HepG2 (cell line): ENCODE results near the gene SMDT1. TPM values are rescaled to one million over a fixed set of nuclear protein-coding genes. Genes with fewer than 3 reads are reported as not detected.

Source experiments
- ATAC-seq: fragments of 200-7000 bp; cut with Tn5 transposase; 3 replicates; pipeline ENCODE4 v1.9.1; 2020; ENCODE audit warnings: mild to moderate bottlenecking, moderate library complexity
- BruUV-seq: library from RNA; stranded (reverse); fragments of 400-500 nt; replicated peaks from 2 replicates; lab custom pipeline; 2021; lab: Mats Ljungman, UMichigan
- CTCF ChIA-PET: fragments of 300-600 bp; formaldehyde crosslinking; extraction: SDS; loops from one replicate; lab custom pipeline; 2021; ENCODE audit warnings: low total read pairs, inconsistent platforms, low intra/inter-chr PET ratio; lab: Yijun Ruan, JAX
- POLR2A ChIA-PET: fragments of 350-600 bp; sonication (Branson Sonifier 250); formaldehyde crosslinking; loops from one replicate; lab custom pipeline; 2020; ENCODE audit warnings: antibody characterized with exemption, inconsistent platforms; lab: Yijun Ruan, JAX
- DNase-seq: peaks from one replicate; pipeline ENCODE4 v3.0.0-alpha.2; 2015; ENCODE audit warnings: low spot score
- FAIRE-seq: peaks from 3 replicates; lab custom pipeline; 2011; peaks lifted over from hg19 to GRCh38; lab: Jason Lieb, UNC
- H2AFZ ChIP-seq: one replicate; pipeline ENCODE4 v1.6.1; 2011; ENCODE audit warnings: low read length, inconsistent platforms
- H3K27ac ChIP-seq: fragments of 300-600 bp; 3 replicates; pipeline ENCODE4 v1.8.0; 2011; ENCODE audit warnings: mixed run types, mild to moderate bottlenecking, mixed read lengths, low read length, inconsistent platforms; ENCODE audit not compliant: insufficient read depth; ENCODE audit errors: extremely low read length
- H3K27me3 ChIP-seq, 2 experiments: fragments of 200-600 bp in 1 of 2; 2 replicates in 1 of 2; 3 replicates in 1 of 2; pipeline versions ENCODE4 v1.6.0 to v1.8.0; 2011; ENCODE audit warnings: low read length in 2 of 2, mild to moderate bottlenecking in 2 of 2, moderate library complexity in 2 of 2, inconsistent platforms in 1 of 2; ENCODE audit not compliant: insufficient read depth in 2 of 2, control insufficient read depth in 1 of 2
- H3K36me3 ChIP-seq, 2 experiments: fragments of 200-600 bp in 1 of 2; replicated peaks in 1 of 2; 2 replicates in 1 of 2; 3 replicates in 1 of 2; pipeline versions ENCODE4 v1.5.1 to v1.8.0; 2011; ENCODE audit warnings: low read length in 2 of 2, inconsistent platforms in 1 of 2; ENCODE audit not compliant: insufficient read depth in 2 of 2, control insufficient read depth in 1 of 2
- H3K4me1 ChIP-seq: 2 replicates; pipeline ENCODE4 v1.5.1; 2012; ENCODE audit warnings: low read length, inconsistent platforms; ENCODE audit not compliant: insufficient read depth
- H3K4me2 ChIP-seq: 2 replicates; pipeline ENCODE4 v1.6.0; 2011; ENCODE audit warnings: low read depth, low read length, inconsistent platforms
- H3K4me3 ChIP-seq, 3 experiments: fragments of 200-600 bp in 1 of 3; sonication (generic), shearing (Covaris generic) in 1 of 3; replicated peaks in 1 of 3; 2 replicates each; pipeline ENCODE4 v1.5.1; 2011 to 2016; ENCODE audit warnings: low read length in 3 of 3, inconsistent platforms in 2 of 3, low read depth in 2 of 3, mild to moderate bottlenecking in 2 of 3, control low read depth in 1 of 3, mixed read lengths in 1 of 3; ENCODE audit not compliant: insufficient read depth in 1 of 3
- H3K79me2 ChIP-seq: one replicate; pipeline ENCODE4 v1.6.1; 2011; ENCODE audit warnings: low read length, inconsistent platforms; ENCODE audit not compliant: insufficient read depth
- H3K9ac ChIP-seq: 2 replicates; pipeline ENCODE4 v1.6.0; 2011; ENCODE audit warnings: mild to moderate bottlenecking, low read depth, low read length, inconsistent platforms; ENCODE audit not compliant: insufficient read depth
- H3K9me3 ChIP-seq: 2 replicates; pipeline ENCODE4 v1.5.1; 2012; ENCODE audit warnings: mild to moderate bottlenecking, low read length
- H4K20me1 ChIP-seq: 2 replicates; pipeline ENCODE4 v1.6.0; 2011; ENCODE audit warnings: inconsistent platforms, mild to moderate bottlenecking, low read length, moderate library complexity; ENCODE audit not compliant: insufficient read depth
- AGO1 ChIP-seq: fragments of 200-400 bp; formaldehyde crosslinking; IDR thresholded peaks from 2 replicates; pipeline ENCODE4 v1.6.1; 2017; ENCODE audit warnings: mild to moderate bottlenecking, low read depth, low read length, moderate library complexity; ENCODE audit not compliant: poor library complexity, severe bottlenecking
- FOXO1 ChIP-seq: sonication (generic); formaldehyde crosslinking; IDR thresholded peaks from 2 replicates; pipeline ENCODE4 v1.4.0; 2020; ENCODE audit warnings: missing genetic modification reagents
- HOXA9 ChIP-seq: sonication (generic); formaldehyde crosslinking; IDR thresholded peaks from 2 replicates; pipeline ENCODE4 v1.8.1; 2022; ENCODE audit warnings: missing genetic modification reagents, mild to moderate bottlenecking, moderate library complexity, borderline replicate concordance
- ISX ChIP-seq: sonication (generic); formaldehyde crosslinking; conservative IDR thresholded peaks from 2 replicates; pipeline ENCODE4 v1.5.0; 2020; ENCODE audit warnings: missing genetic modification reagents
- SMAD1 ChIP-seq: sonication (generic); formaldehyde crosslinking; IDR thresholded peaks from 2 replicates; pipeline ENCODE4 v1.4.0; 2020; ENCODE audit warnings: missing genetic modification reagents, low read depth, mild to moderate bottlenecking, borderline replicate concordance
- SP2 ChIP-seq: sonication (generic); formaldehyde crosslinking; IDR thresholded peaks from 2 replicates; pipeline ENCODE4 v1.5.1; 2020; ENCODE audit warnings: mild to moderate bottlenecking, missing genetic modification reagents
- ZBTB33 ChIP-seq: sonication (generic); formaldehyde crosslinking; IDR thresholded peaks from 2 replicates; pipeline ENCODE4 v1.4.0; 2020; ENCODE audit warnings: missing genetic modification reagents
- ZBTB38 ChIP-seq: sonication (generic); formaldehyde crosslinking; IDR thresholded peaks from 2 replicates; pipeline ENCODE4 v1.5.1; 2020; ENCODE audit warnings: mild to moderate bottlenecking, missing genetic modification reagents
- ZFY ChIP-seq: sonication (generic); formaldehyde crosslinking; IDR thresholded peaks from 2 replicates; pipeline ENCODE4 v1.4.0; 2020; ENCODE audit warnings: missing genetic modification reagents
- ZNF280D ChIP-seq: sonication (generic); formaldehyde crosslinking; IDR thresholded peaks from 2 replicates; pipeline ENCODE4 v1.5.1; 2020; ENCODE audit warnings: mild to moderate bottlenecking, missing genetic modification reagents
- ZNF687 ChIP-seq: sonication (generic); formaldehyde crosslinking; IDR thresholded peaks from 2 replicates; pipeline ENCODE4 v1.5.1; 2020; ENCODE audit warnings: mild to moderate bottlenecking, missing genetic modification reagents, moderate library complexity
- WGBS: methylation state at CpG from one replicate; pipeline ENCODE4 v1.1.6; 2017; ENCODE audit warnings: low lambda C conversion rate; 5-methylcytosine and 5-hydroxymethylcytosine counted together
- in situ Hi-C: cut with HindIII; loops from 2 replicates; pipeline ENCODE4 v1.10.0; 2017; ENCODE audit warnings: low pct_unique_long_range_greater_than_20kb; ENCODE audit not compliant: extremely low pct_ligation_motif_present
- intact Hi-C: fragments of 100-400 bp; cut with micrococcal nuclease; formaldehyde crosslinking; loops from one replicate; pipeline ENCODE4 v1.10.0; 2022; ENCODE audit not compliant: unreplicated experiment
- polyA plus RNA-seq, 8 experiments: library from polyadenylated mRNA; depleted of rRNA in 3 of 8; stranded (reverse) in 7 of 8; unstranded in 1 of 8; fragments of >200 nt; fragmentation: Illumina TruSeq in 4 of 8; extraction: Trizol in 4 of 8; gene quantifications; 2 replicates each; pipeline versions ENCODE4 v1.2.1 to v1.2.3, GENCODE V29; 2011 to 2016; ENCODE audit warnings: low read depth in 4 of 8, missing spikeins in 1 of 8, mixed read lengths in 1 of 8; ENCODE audit not compliant: insufficient read depth in 1 of 8
- total RNA-seq, 5 experiments: library from RNA; depleted of rRNA; stranded (reverse); fragments of >200 nt; fragmentation: Illumina TruSeq; extraction: Trizol; gene quantifications; 2 replicates each; pipeline ENCODE4 v1.2.3, GENCODE V29; 2016; ENCODE audit warnings: low read depth in 1 of 5

SMDT1 gene
- total and polyA plus RNA-seq, 2 of the 13 experiments (the other 11 are each of a cell fraction or from before 2014, with no cell fraction given), result 8.3 to 26.6 TPM

- TF ChIP-seq ZNF280D, result 0 out of 2 replicates have a peak, but pooled peaks have one; percentile 16
- TF ChIP-seq ZFY (CRISPR knock-in tag), result 0 out of 2 replicates have a peak, but pooled peaks have one; percentile 26
- TF ChIP-seq ISX (CRISPR knock-in tag), result no peak
- TF ChIP-seq SP2, result no peak
- TF ChIP-seq ZNF687 (CRISPR knock-in tag), result peak; percentile 27; the same call in 1 of the 2 replicates
- TF ChIP-seq, all 625 proteins: peak for 7
Measured at GRCh38 chr22:42131562-42131961, 52.1 kb downstream of the SMDT1 start (continued).

- intact Hi-C loops (no loop called here), in situ Hi-C loops (no loop called here)
- Histone ChIP-seq H4K20me1 (no peaks in the 10 kb centered on the region), H3K4me3 (no peak overlapping the region), H3K79me2 (no peaks in the 10 kb centered on the region), H3K36me3 (no peaks in the 10 kb centered on the region), H2AFZ (no peak overlapping the region), H3K4me2 (no peak overlapping the region), H3K27me3 (no peaks in the 10 kb centered on the region), H3K4me1 (peaks cover 32% of the 10 kb centered on the region), H3K9me3 (no peaks in the 10 kb centered on the region), H3K27ac (no peak overlapping the region), H3K9ac (no peak overlapping the region)
- TF ChIP-seq HOXA9 (CRISPR knock-in tag) (no peak), ZBTB38 (CRISPR knock-in tag) (peak; percentile 32; the same call in 1 of the 2 replicates), AGO1 (peak; percentile 31), SMAD1 (CRISPR knock-in tag) (no peak), FOXO1 (CRISPR knock-in tag) (no peak), ZBTB33 (CRISPR knock-in tag) (peak; percentile 84)
- ATAC-seq (no peak), FAIRE-seq (no peak), DNase-seq (no peak)
- WGBS, result 82% methylated on average over 6 of the region's 13 CpGs
- BruUV-seq, result no TSS peak
- CTCF ChIA-PET, result no interaction called here
- POLR2A ChIA-PET, result interaction anchor here (1.0 kb wide), 1 partner anchor 41 kb away, joined by 3 read pairs; the partner anchor contains the start of gene NDUFA6
Measured at GRCh38 chr22:42132457-42132856, 53.0 kb downstream of the SMDT1 start.
